ENCODE data around the gene CHD3.

CHD3 gene

GRCh38 chr17:7894226-7894625, 5.6 kb downstream of the CHD3 start:
- DNase-seq (ENCODE audit: low spot score) = no peak

- no peak for DNase-seq (ENCODE audit: low spot score)
These were observed 6.3 kb downstream of the CHD3 start for GRCh38 chr17:7894866-7895265.

GRCh38 chr17:7897090-7897489, 8.5 kb downstream of the CHD3 start:
- no peak for DNase-seq (ENCODE audit: low spot score)

- DNase-seq (ENCODE audit: low spot score) = peak; percentile 43
These were observed 9.2 kb downstream of the CHD3 start for GRCh38 chr17:7897773-7898172.

- DNase-seq (ENCODE audit: low spot score) = no peak
These were observed 14.8 kb downstream of the CHD3 start for GRCh38 chr17:7903154-7904103.

- DNase-seq (ENCODE audit: low spot score) = no peak
These were observed 20.5 kb downstream of the CHD3 start for GRCh38 chr17:7909089-7909488.

- no peak for DNase-seq (ENCODE audit: low spot score)
These were observed 21.7 kb downstream of the CHD3 start for GRCh38 chr17:7910281-7910680.

- no peak for DNase-seq (ENCODE audit: low spot score)
These were observed 22.1 kb downstream of the CHD3 start for GRCh38 chr17:7910711-7911110.

GRCh38 chr17:7911116-7911515, 22.5 kb downstream of the CHD3 start:
- DNase-seq (ENCODE audit: low spot score) = no peak

GRCh38 chr17:7912927-7913524, 24.4 kb downstream of the CHD3 start:
- peak; percentile 81 for DNase-seq (ENCODE audit: low spot score)

GRCh38 chr17:7915179-7915610, 26.6 kb downstream of the CHD3 start:
- no peak for DNase-seq (ENCODE audit: low spot score)

GRCh38 chr17:7915611-7916384, 27.2 kb downstream of the CHD3 start, which contains the start of gene RNF227:
Gene RNF227, minus strand, starts transcription at chr17:7916289. Its CDS starts 94 bp downstream, at chr17:7916195.
- DNase-seq (ENCODE audit: low spot score) = peak; percentile 85

- no peak for DNase-seq (ENCODE audit: low spot score)
These were observed 27.7 kb downstream of the CHD3 start for GRCh38 chr17:7916385-7916682.

- no peak for DNase-seq (ENCODE audit: low spot score)
These were observed 28.2 kb downstream of the CHD3 start for GRCh38 chr17:7916808-7917207.

GRCh38 chr17:7922269-7922844, 33.8 kb downstream of the CHD3 start:
- DNase-seq (ENCODE audit: low spot score) = no peak

GRCh38 chr17:7922845-7923628, 34.4 kb downstream of the CHD3 start:
- DNase-seq (ENCODE audit: low spot score) = peak; percentile 86

- no peak for DNase-seq (ENCODE audit: low spot score)
These were observed 39.0 kb downstream of the CHD3 start for GRCh38 chr17:7927596-7927995.

GRCh38 chr17:7929158-7930023, 40.8 kb downstream of the CHD3 start, which contains the start of gene KCNAB3:
Gene KCNAB3, minus strand, starts transcription at chr17:7929856. Its CDS starts 421 bp downstream, at chr17:7929435.
- DNase-seq (ENCODE audit: low spot score) = peak; percentile 55

GRCh38 chr17:7930841-7931631, 42.4 kb downstream of the CHD3 start:
- DNase-seq (ENCODE audit: low spot score) = no peak
